GM23248 (cell line): ENCODE measurements around the gene CCDC141. TPM values are rescaled to one million over a fixed set of nuclear protein-coding genes. Genes with fewer than 3 reads are reported as not detected.

Source experiments
- DNase-seq: peaks from one replicate; pipeline ENCODE4 v3.0.0-alpha.2; 2015
- H2AFZ ChIP-seq: fragments of 200-600 bp; sonication (generic); 2 replicates; pipeline ENCODE4 v1.6.1; 2016; ENCODE audit warnings: antibody characterized with exemption
- H3F3A ChIP-seq: fragments of 200-600 bp; sonication (generic); 2 replicates; pipeline ENCODE4 v1.6.1; 2016; ENCODE audit warnings: mild to moderate bottlenecking, antibody characterized with exemption, mixed run types; ENCODE audit not compliant: insufficient read depth
- H3K27ac ChIP-seq: fragments of 200-600 bp; sonication (generic); 2 replicates; pipeline ENCODE4 v1.5.1; 2016; ENCODE audit warnings: mild to moderate bottlenecking
- H3K27me3 ChIP-seq: fragments of 200-600 bp; sonication (generic); replicated peaks from 2 replicates; pipeline ENCODE4 v1.6.1; 2016; ENCODE audit warnings: mild to moderate bottlenecking; ENCODE audit not compliant: insufficient read depth
- H3K36me3 ChIP-seq: fragments of 200-600 bp; sonication (generic); 2 replicates; pipeline ENCODE4 v1.6.1; 2016; ENCODE audit warnings: low read depth, mild to moderate bottlenecking
- H3K4me1 ChIP-seq: fragments of 200-600 bp; sonication (generic); 2 replicates; pipeline ENCODE4 v1.6.1; 2016; ENCODE audit warnings: mild to moderate bottlenecking; ENCODE audit not compliant: insufficient read depth
- H3K4me2 ChIP-seq: fragments of 200-600 bp; sonication (generic); one replicate; pipeline ENCODE4 v1.6.1; 2016; ENCODE audit warnings: mild to moderate bottlenecking; ENCODE audit not compliant: unreplicated experiment
- H3K4me3 ChIP-seq: fragments of 200-600 bp; sonication (generic); 2 replicates; pipeline ENCODE4 v1.5.1; 2016; ENCODE audit warnings: mild to moderate bottlenecking
- H3K79me2 ChIP-seq: fragments of 200-600 bp; sonication (generic); 2 replicates; pipeline ENCODE4 v1.6.1; 2016; ENCODE audit warnings: mild to moderate bottlenecking; ENCODE audit not compliant: insufficient read depth
- H3K9ac ChIP-seq: fragments of 200-600 bp; sonication (generic); 2 replicates; pipeline ENCODE4 v1.6.1; 2016; ENCODE audit warnings: mild to moderate bottlenecking
- H3K9me2 ChIP-seq: fragments of 200-600 bp; sonication (generic); 2 replicates; pipeline ENCODE4 v1.6.1; 2016; ENCODE audit warnings: mixed run types, mild to moderate bottlenecking, moderate library complexity; ENCODE audit not compliant: insufficient read depth
- H3K9me3 ChIP-seq: fragments of 200-600 bp; sonication (generic); one replicate; pipeline ENCODE4 v1.6.1; 2017; ENCODE audit warnings: low read depth
- H4K20me1 ChIP-seq: fragments of 200-600 bp; sonication (generic); 2 replicates; pipeline ENCODE4 v1.6.0; 2016; ENCODE audit not compliant: insufficient read depth
- EZH2 ChIP-seq: fragments of 200-600 bp; sonication (generic); IDR thresholded peaks from 2 replicates; pipeline ENCODE4 v1.6.1; 2018; ENCODE audit warnings: antibody characterized with exemption, mild to moderate bottlenecking; ENCODE audit not compliant: insufficient read depth, poor library complexity, severe bottlenecking
- EZH2phosphoT487 ChIP-seq: fragments of 200-600 bp; sonication (generic); IDR thresholded peaks from 2 replicates; pipeline ENCODE4 v1.6.1; 2018; ENCODE audit warnings: antibody characterized with exemption, moderate library complexity, mild to moderate bottlenecking, low read depth; ENCODE audit not compliant: insufficient read depth
- WGBS, 2 experiments: methylation state at CpG; one replicate each; pipeline ENCODE4 v1.1.6; 2015 to 2017; ENCODE audit warnings: low lambda C conversion rate in 2 of 2, low coverage in 1 of 2; ENCODE audit errors: missing lambda C conversion rate in 2 of 2; 5-methylcytosine and 5-hydroxymethylcytosine counted together
- in situ Hi-C: fragments of 300-500 bp; cut with MboI; formaldehyde crosslinking; loops from 2 replicates; pipeline ENCODE4 v1.15.0; 2020
- polyA plus RNA-seq: library from polyadenylated mRNA; unstranded; fragments of >200 nt; fragmentation: Nextera tagmentation; extraction: Ambion mirVana; gene quantifications from 2 replicates; pipeline ENCODE4 v1.2.1, GENCODE V29; 2016
- total RNA-seq: library from RNA; depleted of rRNA; stranded (reverse); fragments of >200 nt; shearing (Covaris generic); gene quantifications from 2 replicates; pipeline ENCODE4 v1.2.3, GENCODE V29; 2014

Gene CCDC141
- total and polyA plus RNA-seq, 2 experiments from 2014 or later, result not detected

- H3K4me2 ChIP-seq, result no peak overlapping the region
- H3K79me2 ChIP-seq, result no peaks in the 10 kb centered on the region
- no peaks in the 10 kb centered on the region for H3K36me3 ChIP-seq
- no peak for TF ChIP-seq EZH2phosphoT487
- no peak for TF ChIP-seq EZH2
- no peak overlapping the region for H3K4me3 ChIP-seq
- no peak overlapping the region for H3K9ac ChIP-seq
- H2AFZ ChIP-seq, result no peak overlapping the region
- 36 to 40% methylated on average over 3 of the region's 3 CpGs for WGBS, 2 experiments
- H3K9me3 ChIP-seq, result no peaks in the 10 kb centered on the region
- no peaks in the 10 kb centered on the region for H3K9me2 ChIP-seq
- in situ Hi-C loops, result no loop called here
- no peak overlapping the region for H3K27ac ChIP-seq
- no peaks in the 10 kb centered on the region for H3F3A ChIP-seq
- H3K27me3 ChIP-seq, result no peaks in the 10 kb centered on the region
- DNase-seq, result no peak
- H3K4me1 ChIP-seq, result no peaks in the 10 kb centered on the region
- no peaks in the 10 kb centered on the region for H4K20me1 ChIP-seq
Observed at GRCh38 chr2:178946494-178946893, 103.4 kb downstream of the CCDC141 start.

- Histone ChIP-seq H3K4me2 (no peak overlapping the region), H3K9me3 (no peaks in the 10 kb centered on the region), H3F3A (no peaks in the 10 kb centered on the region), H3K27ac (no peak overlapping the region), H3K36me3 (no peaks in the 10 kb centered on the region), H3K9ac (no peak overlapping the region), H3K4me3 (no peak overlapping the region), H3K4me1 (no peaks in the 10 kb centered on the region), H4K20me1 (no peaks in the 10 kb centered on the region), H3K79me2 (no peaks in the 10 kb centered on the region), H2AFZ (no peak overlapping the region), H3K27me3 (no peaks in the 10 kb centered on the region), H3K9me2 (no peaks in the 10 kb centered on the region)
- WGBS, 2 experiments, result 42 to 48% methylated on average over 1 of the region's 1 CpG
- in situ Hi-C loops, result no loop called here
- no peak for TF ChIP-seq EZH2phosphoT487
- TF ChIP-seq EZH2, result no peak
- peak; percentile 7 for DNase-seq
Observed at GRCh38 chr2:178943745-178944144, 106.2 kb downstream of the CCDC141 start.

GRCh38 chr2:178934571-178934970 is 115.4 kb downstream of the CCDC141 start:
- Histone ChIP-seq H2AFZ (no peak overlapping the region), H3K79me2 (no peaks in the 10 kb centered on the region), H3K4me3 (no peak overlapping the region), H3K27ac (no peak overlapping the region), H3K9me3 (no peaks in the 10 kb centered on the region), H3K4me2 (no peak overlapping the region), H3K27me3 (no peaks in the 10 kb centered on the region), H3K4me1 (no peaks in the 10 kb centered on the region), H3K9me2 (no peaks in the 10 kb centered on the region), H3K9ac (no peak overlapping the region), H4K20me1 (no peaks in the 10 kb centered on the region), H3F3A (no peaks in the 10 kb centered on the region), H3K36me3 (no peaks in the 10 kb centered on the region)
- in situ Hi-C loops, result no loop called here
- DNase-seq, result no peak
- no peak for TF ChIP-seq EZH2
- TF ChIP-seq EZH2phosphoT487, result no peak

- H4K20me1 ChIP-seq, result no peaks in the 10 kb centered on the region
- H3K27ac ChIP-seq, result no peak overlapping the region
- H3K9me3 ChIP-seq, result no peaks in the 10 kb centered on the region
- 34 to 36% methylated on average over 3 of the region's 3 CpGs for WGBS, 2 experiments
- no peaks in the 10 kb centered on the region for H3K79me2 ChIP-seq
- no peak overlapping the region for H3K9ac ChIP-seq
- H3K4me2 ChIP-seq, result no peak overlapping the region
- TF ChIP-seq EZH2phosphoT487 (no peak), EZH2 (no peak)
- H3K27me3 ChIP-seq, result no peaks in the 10 kb centered on the region
- no peaks in the 10 kb centered on the region for H3F3A ChIP-seq
- DNase-seq, result no peak
- no peak overlapping the region for H3K4me3 ChIP-seq
- no peak overlapping the region for H2AFZ ChIP-seq
- in situ Hi-C loops, result no loop called here
- no peaks in the 10 kb centered on the region for H3K9me2 ChIP-seq
- no peaks in the 10 kb centered on the region for H3K36me3 ChIP-seq
- H3K4me1 ChIP-seq, result no peaks in the 10 kb centered on the region
Observed at GRCh38 chr2:178933493-178933892, 116.4 kb downstream of the CCDC141 start.

GRCh38 chr2:178928077-178928476 is 121.9 kb downstream of the CCDC141 start:
- Histone ChIP-seq H4K20me1 (no peaks in the 10 kb centered on the region), H3K9ac (no peak overlapping the region), H3K4me1 (no peaks in the 10 kb centered on the region), H3K9me2 (no peaks in the 10 kb centered on the region), H3K4me2 (no peak overlapping the region), H3K4me3 (no peak overlapping the region), H3K27ac (no peak overlapping the region), H2AFZ (no peak overlapping the region), H3K79me2 (no peaks in the 10 kb centered on the region), H3K36me3 (no peaks in the 10 kb centered on the region), H3K27me3 (no peaks in the 10 kb centered on the region), H3K9me3 (no peaks in the 10 kb centered on the region), H3F3A (no peaks in the 10 kb centered on the region)
- DNase-seq, result no peak
- in situ Hi-C loops, result no loop called here
- TF ChIP-seq EZH2 (no peak), EZH2phosphoT487 (no peak)
- 66 to 67% methylated on average over 4 of the region's 4 CpGs for WGBS, 2 experiments
